H9 (cell line): ENCODE measurements around the gene SNRPD3. TPM values are rescaled to one million over a fixed set of nuclear protein-coding genes. Genes with fewer than 3 reads are reported as not detected.

Source experiments
- DNase-seq: peaks from one replicate; pipeline ENCODE4 v3.0.0-alpha.2; 2017
- H2AFZ ChIP-seq: one replicate; pipeline ENCODE4 v1.6.1; 2013; ENCODE audit warnings: mild to moderate bottlenecking, low read length, control low read depth, moderate library complexity
- H2AK5ac ChIP-seq: 2 replicates; pipeline ENCODE4 v1.6.1; 2013; ENCODE audit warnings: low read length, control low read depth, mixed read lengths; ENCODE audit not compliant: insufficient read length
- H2BK120ac ChIP-seq: one replicate; pipeline ENCODE4 v1.6.1; 2013; ENCODE audit warnings: low read depth, mild to moderate bottlenecking, low read length, control low read depth, inconsistent platforms; ENCODE audit not compliant: poor library complexity, severe bottlenecking
- H2BK12ac ChIP-seq: 2 replicates; pipeline ENCODE4 v1.6.1; 2013; ENCODE audit warnings: low read length, control low read depth, mixed read lengths, low read depth; ENCODE audit not compliant: insufficient read length
- H2BK15ac ChIP-seq: 2 replicates; pipeline ENCODE4 v1.6.1; 2013; ENCODE audit warnings: low read depth, low read length, control low read depth
- H2BK20ac ChIP-seq: one replicate; pipeline ENCODE4 v1.6.1; 2013; ENCODE audit warnings: low read depth, mild to moderate bottlenecking, low read length, control low read depth, inconsistent platforms; ENCODE audit not compliant: poor library complexity, severe bottlenecking
- H2BK5ac ChIP-seq: 2 replicates; pipeline ENCODE4 v1.6.1; 2013; ENCODE audit warnings: low read length, control low read depth, mixed read lengths; ENCODE audit not compliant: insufficient read length
- H3K14ac ChIP-seq: 2 replicates; pipeline ENCODE4 v1.6.1; 2013; ENCODE audit warnings: low read length, control low read depth; ENCODE audit not compliant: insufficient read depth
- H3K18ac ChIP-seq: 2 replicates; pipeline ENCODE4 v1.6.1; 2013; ENCODE audit warnings: low read depth, mild to moderate bottlenecking, mixed read lengths, low read length, control low read depth; ENCODE audit not compliant: insufficient read length
- H3K23ac ChIP-seq: 2 replicates; pipeline ENCODE4 v1.6.1; 2013; ENCODE audit warnings: low read length, control low read depth, mixed read lengths, low read depth; ENCODE audit not compliant: insufficient read length
- H3K23me2 ChIP-seq: 2 replicates; pipeline ENCODE4 v1.6.1; 2013; ENCODE audit warnings: low read depth, mild to moderate bottlenecking, mixed read lengths, low read length, control low read depth; ENCODE audit not compliant: insufficient read length, poor library complexity, severe bottlenecking
- H3K27ac ChIP-seq: 2 replicates; pipeline ENCODE4 v1.5.1; 2013; ENCODE audit warnings: low read length, control low read depth, mixed read lengths, low read depth; ENCODE audit not compliant: insufficient read length
- H3K27me3 ChIP-seq: 2 replicates; pipeline ENCODE4 v1.6.1; 2013; ENCODE audit warnings: low read length, control low read depth, inconsistent platforms; ENCODE audit not compliant: insufficient read depth
- H3K4ac ChIP-seq: 2 replicates; pipeline ENCODE4 v1.6.1; 2013; ENCODE audit warnings: low read depth, mild to moderate bottlenecking, control low read depth, inconsistent platforms, low read length, moderate library complexity
- H3K4me1 ChIP-seq: 2 replicates; pipeline ENCODE4 v1.6.1; 2013; ENCODE audit warnings: low read length, control low read depth, inconsistent platforms; ENCODE audit not compliant: insufficient read depth
- H3K4me2 ChIP-seq: 2 replicates; pipeline ENCODE4 v1.6.1; 2013; ENCODE audit warnings: low read length, control low read depth, mixed read lengths; ENCODE audit not compliant: insufficient read length, insufficient read depth
- H3K56ac ChIP-seq: 2 replicates; pipeline ENCODE4 v1.6.1; 2013; ENCODE audit warnings: low read depth, mild to moderate bottlenecking, mixed read lengths, low read length, control low read depth; ENCODE audit not compliant: insufficient read length
- H3K79me1 ChIP-seq: 2 replicates; pipeline ENCODE4 v1.6.1; 2013; ENCODE audit warnings: low read depth, mild to moderate bottlenecking, moderate library complexity, low read length, control low read depth, inconsistent platforms; ENCODE audit not compliant: insufficient read depth, poor library complexity, severe bottlenecking
- H3K79me2 ChIP-seq: 2 replicates; pipeline ENCODE4 v1.6.1; 2013; ENCODE audit warnings: low read length, control low read depth, inconsistent platforms; ENCODE audit not compliant: insufficient read depth
- H3K9ac ChIP-seq: 2 replicates; pipeline ENCODE4 v1.6.1; 2013; ENCODE audit warnings: low read length, control low read depth, mixed read lengths; ENCODE audit not compliant: insufficient read length; ENCODE audit errors: extremely low read depth
- H3K9me3 ChIP-seq: one replicate; pipeline ENCODE4 v1.6.1; 2013; ENCODE audit warnings: low read depth, low read length, inconsistent platforms; ENCODE audit not compliant: control insufficient read depth
- H3T11ph ChIP-seq: one replicate; pipeline ENCODE4 v1.6.1; 2013; ENCODE audit warnings: mild to moderate bottlenecking, low read length, control low read depth, inconsistent platforms
- H4K20me1 ChIP-seq: one replicate; pipeline ENCODE4 v1.6.1; 2013; ENCODE audit not compliant: control insufficient read depth, insufficient read length, insufficient read depth
- H4K5ac ChIP-seq: 2 replicates; pipeline ENCODE4 v1.6.1; 2013; ENCODE audit warnings: low read depth, mild to moderate bottlenecking, mixed read lengths, low read length, control low read depth; ENCODE audit not compliant: insufficient read length
- H4K8ac ChIP-seq: replicated peaks from 2 replicates; pipeline ENCODE4 v1.6.1; 2013; ENCODE audit warnings: low read length, control low read depth, mixed read lengths, low read depth; ENCODE audit not compliant: insufficient read length
- H4K91ac ChIP-seq: 2 replicates; pipeline ENCODE4 v1.6.1; 2013; ENCODE audit warnings: low read depth, mild to moderate bottlenecking, moderate library complexity, mixed read lengths, low read length, control low read depth; ENCODE audit not compliant: insufficient read length
- H3K27ac Mint-ChIP-seq, 3 experiments: 2 replicates in 2 of 3; 3 replicates in 1 of 3; pipeline ENCODE4 v1.8.0; 2020 to 2021; ENCODE audit warnings: mixed read lengths in 3 of 3, mild to moderate bottlenecking in 1 of 3, moderate library complexity in 1 of 3
- H3K27me3 Mint-ChIP-seq: 2 replicates; pipeline ENCODE4 v1.8.0; 2021; ENCODE audit warnings: low read depth, mild to moderate bottlenecking, moderate library complexity, mixed read lengths
- H3K36me3 Mint-ChIP-seq, 3 experiments: 2 replicates in 2 of 3; 3 replicates in 1 of 3; pipeline ENCODE4 v1.8.0; 2020 to 2021; ENCODE audit warnings: low read depth in 3 of 3, mixed read lengths in 3 of 3; ENCODE audit not compliant: insufficient read depth in 1 of 3
- H3K4me1 Mint-ChIP-seq, 2 experiments: 2 replicates each; pipeline ENCODE4 v1.8.0; 2020; ENCODE audit warnings: mixed read lengths in 2 of 2
- H3K4me3 Mint-ChIP-seq, 2 experiments: 2 replicates in 1 of 2; 3 replicates in 1 of 2; pipeline ENCODE4 v1.8.0; 2020 to 2021; ENCODE audit warnings: mild to moderate bottlenecking in 2 of 2, mixed read lengths in 2 of 2, moderate library complexity in 1 of 2
- H3K9me3 Mint-ChIP-seq, 2 experiments: 2 replicates in 1 of 2; 3 replicates in 1 of 2; pipeline ENCODE4 v1.8.0; 2020; ENCODE audit warnings: mild to moderate bottlenecking in 2 of 2, mixed read lengths in 2 of 2, moderate library complexity in 1 of 2
- CTCF ChIP-seq: fragments of 200-600 bp; sonication (generic); conservative IDR thresholded peaks from 3 replicates; pipeline ENCODE4 v1.8.0; 2021; ENCODE audit warnings: antibody characterized with exemption, mild to moderate bottlenecking
- WGBS: extraction: QIAGEN DNeasy Blood & Tissue Kit; methylation state at CpG from one replicate; pipeline ENCODE4 v1.1.7; 2013; ENCODE audit warnings: missing lambda C conversion rate, low lambda C conversion rate, mixed read lengths; ENCODE audit not compliant: insufficient read length; ENCODE audit errors: extremely low coverage; 5-methylcytosine and 5-hydroxymethylcytosine counted together
- total RNA-seq: library from RNA; stranded (reverse); gene quantifications from 2 replicates; pipeline ENCODE4 v1.2.1, GENCODE V29; 2021

The SNRPD3 gene
- total RNA-seq, 1 experiment from 2014 or later: 212 TPM

GRCh38 chr22:24541681-24542515 is 13.9 kb upstream of the SNRPD3 start:
- H3K79me1 ChIP-seq: no peaks in the 10 kb centered on the region
- H3K4ac ChIP-seq: no peak overlapping the region
- no peak overlapping the region for H3T11ph ChIP-seq
- H3K9me3 ChIP-seq: no peaks in the 10 kb centered on the region
- no CpG with 5 or more reads among the region's 6 CpGs for WGBS
- H2AFZ ChIP-seq: no peak overlapping the region
- TF ChIP-seq CTCF: no peak
- H3K4me1 Mint-ChIP-seq: no peaks in the 10 kb centered on the region
- no peaks in the 10 kb centered on the region for H3K4me1 ChIP-seq
- no peaks in the 10 kb centered on the region for H4K20me1 ChIP-seq
- no peak overlapping the region for H3K9ac ChIP-seq
- H2AK5ac ChIP-seq: no peak overlapping the region
- no peak overlapping the region for H3K27ac ChIP-seq
- H2BK20ac ChIP-seq: no peak overlapping the region
- H3K27me3 ChIP-seq: no peaks in the 10 kb centered on the region
- no peaks in the 10 kb centered on the region for H3K23me2 ChIP-seq
- peaks cover 13 to 62% (median 54%) of the 10 kb centered on the region in 3 experiments; a peak in 6 of 7 replicates for H3K36me3 Mint-ChIP-seq
- H2BK12ac ChIP-seq: no peak overlapping the region
- no peaks in the 10 kb centered on the region for H3K27me3 Mint-ChIP-seq
- no peak overlapping the region for H4K5ac ChIP-seq
- no peak overlapping the region for H2BK5ac ChIP-seq
- H3K23ac ChIP-seq: no peak overlapping the region
- no peak for DNase-seq
- no peak overlapping the region for H2BK15ac ChIP-seq
- no peak overlapping the region for H3K4me3 Mint-ChIP-seq
- no peak overlapping the region for H4K8ac ChIP-seq
- no peak overlapping the region for H3K56ac ChIP-seq
- H2BK120ac ChIP-seq: no peak overlapping the region
- no peak overlapping the region for H3K27ac Mint-ChIP-seq
- no peaks in the 10 kb centered on the region for H3K79me2 ChIP-seq
- no peaks in the 10 kb centered on the region for H3K9me3 Mint-ChIP-seq
- H4K91ac ChIP-seq: no peak overlapping the region
- H3K4me2 ChIP-seq: no peak overlapping the region
- H3K14ac ChIP-seq: no peak overlapping the region
- H3K18ac ChIP-seq: no peak overlapping the region
